ENCODE data around the gene SULT1C4.

- TF ChIP-seq CTCF (IDR thresholded peaks at IDR 0.05; ENCODE audit: borderline replicate concordance, extremely low read depth, low read length, poor library complexity, severe bottlenecking) (no peak), EZH2 (IDR thresholded peaks at IDR 0.05; ENCODE audit: borderline replicate concordance, low read depth, low read length, severe bottlenecking) (no peak)
Observed at GRCh38 chr2:108369153-108369552, 8.6 kb upstream of the SULT1C4 start.
